ENCODE results near the gene CD2AP. TPM values are rescaled to one million over a fixed set of nuclear protein-coding genes. Genes with fewer than 3 reads are reported as not detected.

CD2AP gene
- total and polyA plus RNA-seq, 2 of the 8 experiments (the other 6 are each of a cell fraction or from before 2014, with no cell fraction given), result 8.6 to 75.6 TPM

DNA sequence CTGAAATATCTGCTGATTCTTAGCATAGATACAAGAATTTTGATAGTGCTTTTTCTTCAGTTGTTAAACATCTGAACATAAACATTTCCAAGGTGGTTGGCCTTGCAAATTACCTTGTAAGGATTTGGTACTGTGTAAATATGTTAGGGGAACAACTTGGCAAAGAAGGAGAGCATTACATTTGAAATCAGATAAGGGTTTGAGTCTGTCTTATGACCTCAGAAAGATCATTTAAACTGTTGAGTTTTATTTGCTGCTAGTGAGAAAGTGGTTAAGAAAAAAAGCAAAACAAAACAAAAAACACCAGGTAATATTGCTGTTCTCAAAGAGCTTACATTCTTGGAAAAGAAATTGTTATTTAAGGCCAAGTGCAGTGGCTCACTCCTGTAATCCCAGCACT is 56.5 kb downstream of the CD2AP start:
- Histone ChIP-seq H3K4me1 (replicated peaks in 1 of 4; ENCODE audit: control insufficient read depth in 3 of 4, insufficient read depth in 4 of 4, low read length in 3 of 4) (no peaks in the 10 kb centered on the region), H3K79me1 (ENCODE audit: low read depth, low read length) (no peaks in the 10 kb centered on the region; the same call in 1 of the 2 replicates), H2AFZ (ENCODE audit: low read length) (no peak overlapping the region), H3K56ac (replicated peaks; ENCODE audit: insufficient read length, low read depth, low read length) (no peak overlapping the region), H4K8ac (ENCODE audit: extremely low read depth, insufficient read depth, low read length) (no peak overlapping the region), H2BK5ac (ENCODE audit: low read depth, low read length) (no peak overlapping the region), H3K36me3 (ENCODE audit: control insufficient read depth in 2 of 4, insufficient read depth in 4 of 4, low read length in 3 of 4) (peaks cover 0 to 40% (median 7%) of the 10 kb centered on the region in 4 experiments; a peak in 3 of 8 replicates), H3K4ac (replicated peaks; ENCODE audit: insufficient read length, low read depth, low read length) (no peak overlapping the region), H3K18ac (ENCODE audit: extremely low read depth, low read length) (no peak overlapping the region), H2BK12ac (ENCODE audit: low read depth, low read length) (no peak overlapping the region), H2BK120ac (replicated peaks; ENCODE audit: low read depth, low read length) (no peak overlapping the region), H3K79me2 (ENCODE audit: control insufficient read depth in 1 of 2, insufficient read depth in 2 of 2, low read length in 2 of 2) (peaks cover 7 to 76% of the 10 kb centered on the region in 2 experiments; a peak in 3 of 4 replicates), H3K27ac (ENCODE audit: low read depth, low read length) (no peak overlapping the region), H2AK5ac (ENCODE audit: low read depth, low read length) (no peak overlapping the region), H4K91ac (replicated peaks; ENCODE audit: insufficient read length, low read length) (no peak overlapping the region), H3K27me3 (replicated peaks in 1 of 4; ENCODE audit: control insufficient read depth in 3 of 4, extremely low read depth in 1 of 4, insufficient read depth in 3 of 4, low read length in 3 of 4) (no peaks in the 10 kb centered on the region), H3K4me2 (ENCODE audit: insufficient read depth in 1 of 2, low read depth in 2 of 2, low read length in 2 of 2) (no peak overlapping the region), H3K14ac (ENCODE audit: insufficient read length) (no peak overlapping the region), H3K23ac (ENCODE audit: insufficient read length) (no peak overlapping the region), H4K20me1 (replicated peaks in 1 of 2; ENCODE audit: control insufficient read depth in 1 of 2, insufficient read depth in 2 of 2, low read length in 2 of 2) (peaks cover 6 to 7% of the 10 kb centered on the region in 2 experiments), H4K5ac (ENCODE audit: insufficient read length, low read depth, low read length) (no peak overlapping the region), H2BK15ac (ENCODE audit: low read length) (no peak overlapping the region), H2BK20ac (ENCODE audit: low read length) (no peak overlapping the region), H3K9me3 (ENCODE audit: insufficient read depth in 2 of 2, low read depth in 1 of 2, low read length in 1 of 2) (no peaks in the 10 kb centered on the region), H3K4me3 (ENCODE audit: extremely low read depth in 1 of 4, insufficient read depth in 2 of 4, low read depth in 3 of 4, low read length in 4 of 4) (no peak overlapping the region), H3K23me2 (ENCODE audit: low read depth, low read length) (no peaks in the 10 kb centered on the region), H3K9ac (replicated peaks in 1 of 4; ENCODE audit: extremely low read depth in 1 of 4, low read depth in 3 of 4, low read length in 3 of 4) (no peak overlapping the region)
- DNase-seq (ENCODE audit: low read depth in 1 of 2, low spot score in 2 of 2), result no peak
- CTCF ChIA-PET (ENCODE audit: partially characterized antibody), result no interaction called here
- POLR2A ChIA-PET (ENCODE audit: partially characterized antibody), result interaction anchor here (2.9 kb wide), 1 partner anchor 56 kb away, joined by 7 read pairs; the partner anchor contains the start of gene CD2AP
- FAIRE-seq, result no peak
- TF ChIP-seq FOSL1 (IDR thresholded peaks at IDR 0.05; ENCODE audit: insufficient read depth, low read depth, low read length) (no peak), TEAD4 (IDR thresholded peaks at IDR 0.05; ENCODE audit: low read depth, low read length) (no peak), GABPA (IDR thresholded peaks at IDR 0.05; ENCODE audit: borderline replicate concordance, insufficient read depth, low read length) (no peak), RAD21 (IDR thresholded peaks at IDR 0.05 in 1 of 2, conservative IDR thresholded peaks at IDR 0.05 in 1 of 2; ENCODE audit: low read depth in 2 of 2, low read length in 2 of 2) (no peak), EZH2 (IDR thresholded peaks at IDR 0.05; ENCODE audit: low read depth, low read length, severe bottlenecking) (no peak), CBX8 (IDR thresholded peaks at IDR 0.05; ENCODE audit: borderline replicate concordance, low read depth, low read length) (no peak), SP1 (IDR thresholded peaks at IDR 0.05; ENCODE audit: low read depth, low read length) (no peak), RXRA (IDR thresholded peaks at IDR 0.05; ENCODE audit: insufficient read depth, low read depth, low read length) (no peak), CREB1 (IDR thresholded peaks at IDR 0.05) (no peak), SP4 (IDR thresholded peaks at IDR 0.05; ENCODE audit: low read length) (no peak), EGR1 (IDR thresholded peaks at IDR 0.05; ENCODE audit: borderline replicate concordance, low read depth, low read length) (no peak), TAF7 (optimal IDR thresholded peaks at IDR 0.05; ENCODE audit: borderline replicate concordance, low read depth, low read length) (no peak)
- TF ChIP-seq, protein P1, sequence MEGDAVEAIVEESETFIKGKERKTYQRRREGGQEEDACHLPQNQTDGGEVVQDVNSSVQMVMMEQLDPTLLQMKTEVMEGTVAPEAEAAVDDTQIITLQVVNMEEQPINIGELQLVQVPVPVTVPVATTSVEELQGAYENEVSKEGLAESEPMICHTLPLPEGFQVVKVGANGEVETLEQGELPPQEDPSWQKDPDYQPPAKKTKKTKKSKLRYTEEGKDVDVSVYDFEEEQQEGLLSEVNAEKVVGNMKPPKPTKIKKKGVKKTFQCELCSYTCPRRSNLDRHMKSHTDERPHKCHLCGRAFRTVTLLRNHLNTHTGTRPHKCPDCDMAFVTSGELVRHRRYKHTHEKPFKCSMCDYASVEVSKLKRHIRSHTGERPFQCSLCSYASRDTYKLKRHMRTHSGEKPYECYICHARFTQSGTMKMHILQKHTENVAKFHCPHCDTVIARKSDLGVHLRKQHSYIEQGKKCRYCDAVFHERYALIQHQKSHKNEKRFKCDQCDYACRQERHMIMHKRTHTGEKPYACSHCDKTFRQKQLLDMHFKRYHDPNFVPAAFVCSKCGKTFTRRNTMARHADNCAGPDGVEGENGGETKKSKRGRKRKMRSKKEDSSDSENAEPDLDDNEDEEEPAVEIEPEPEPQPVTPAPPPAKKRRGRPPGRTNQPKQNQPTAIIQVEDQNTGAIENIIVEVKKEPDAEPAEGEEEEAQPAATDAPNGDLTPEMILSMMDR (IDR thresholded peaks at IDR 0.05; ENCODE audit: control extremely low read depth in 1 of 3, insufficient read depth in 1 of 3, low read depth in 1 of 3, low read length in 3 of 3), result no peak
